K562 (cell line): Measurements from ENCODE around the gene SERTAD2. TPM values are rescaled to one million over a fixed set of nuclear protein-coding genes. Genes with fewer than 3 reads are reported as not detected.

Experiments used
- ATF7 ChIP-seq: fragments of 450-650 bp; IDR thresholded peaks from 2 replicates; pipeline ENCODE4 v1.7.1; 2014; ENCODE audit warnings: mild to moderate bottlenecking, moderate library complexity
- CEBPG ChIP-seq, 3 experiments: fragments of 200-800 bp in 1 of 3; sonication (Bioruptor generic) in 1 of 3; sonication (generic) in 1 of 3; formaldehyde crosslinking in 1 of 3; IDR thresholded peaks in 2 of 3; conservative IDR thresholded peaks in 1 of 3; 2 replicates each; pipeline versions ENCODE4 v1.6.1 to v1.8.0; 2016 to 2022; ENCODE audit warnings: missing compliant biosample characterization in 2 of 3, missing genetic modification characterization in 2 of 3, mild to moderate bottlenecking in 1 of 3, missing genetic modification reagents in 1 of 3
- CTBP1 ChIP-seq: fragments of 450-650 bp; IDR thresholded peaks from 2 replicates; pipeline ENCODE4 v1.6.1; 2016; ENCODE audit warnings: borderline replicate concordance
- CTCFL ChIP-seq: IDR thresholded peaks from 2 replicates; pipeline ENCODE4 v1.6.1; 2011; ENCODE audit warnings: borderline replicate concordance, low read depth, mild to moderate bottlenecking, moderate library complexity, low read length; ENCODE audit not compliant: insufficient read depth, poor library complexity, severe bottlenecking
- E2F6 ChIP-seq, 2 experiments: IDR thresholded peaks; 2 replicates each; pipeline ENCODE4 v1.6.1; 2011; ENCODE audit warnings: borderline replicate concordance in 1 of 2, control low read depth in 1 of 2, low read depth in 1 of 2, low read length in 1 of 2, mild to moderate bottlenecking in 1 of 2, mixed read lengths in 1 of 2, moderate library complexity in 1 of 2; ENCODE audit not compliant: insufficient read depth in 1 of 2, insufficient read length in 1 of 2, poor library complexity in 1 of 2, severe bottlenecking in 1 of 2; ENCODE audit errors: extremely low read depth in 1 of 2
- HMGN3 ChIP-seq: IDR thresholded peaks from 2 replicates; pipeline ENCODE4 v1.6.1; 2011; ENCODE audit warnings: borderline replicate concordance, low read depth, mild to moderate bottlenecking, mixed read lengths, low read length; ENCODE audit not compliant: insufficient read length; ENCODE audit errors: extremely low read depth
- ILK ChIP-seq: fragments of 450-650 bp; IDR thresholded peaks from 2 replicates; pipeline ENCODE4 v1.6.1; 2016; ENCODE audit warnings: missing genetic modification characterization, low read depth, mild to moderate bottlenecking, missing compliant biosample characterization, moderate library complexity, borderline replicate concordance
- KLF13 ChIP-seq: fragments of 450-650 bp; IDR thresholded peaks from 2 replicates; pipeline ENCODE4 v1.6.1; 2016; ENCODE audit warnings: missing genetic modification characterization, low read depth, mild to moderate bottlenecking, missing compliant biosample characterization, moderate library complexity, borderline replicate concordance
- MITF ChIP-seq: IDR thresholded peaks from 2 replicates; pipeline ENCODE4 v1.6.1; 2014; ENCODE audit warnings: antibody characterized with exemption
- MLX ChIP-seq, 2 experiments: fragments of 450-650 bp in 1 of 2; sonication (generic) in 1 of 2; formaldehyde crosslinking; conservative IDR thresholded peaks; 2 replicates each; pipeline versions ENCODE4 v1.4.0 to v1.8.1; 2020 to 2022; ENCODE audit warnings: mild to moderate bottlenecking in 1 of 2, missing genetic modification reagents in 1 of 2
- NCOA1 ChIP-seq: fragments of 450-650 bp; IDR thresholded peaks from 2 replicates; pipeline ENCODE4 v1.6.1; 2016; ENCODE audit warnings: low read depth
- NFYB ChIP-seq: IDR thresholded peaks from 2 replicates; pipeline ENCODE4 v1.6.1; 2011; ENCODE audit warnings: mild to moderate bottlenecking, moderate library complexity; ENCODE audit not compliant: insufficient read length; ENCODE audit errors: extremely low read depth
- NR2C1 ChIP-seq, 2 experiments: fragments of 450-650 bp; IDR thresholded peaks; 2 replicates each; pipeline ENCODE4 v1.6.1; 2017; ENCODE audit warnings: mild to moderate bottlenecking in 2 of 2, antibody characterized with exemption in 1 of 2, inconsistent platforms in 1 of 2, missing compliant biosample characterization in 1 of 2, missing genetic modification characterization in 1 of 2
- POLR2H ChIP-seq: IDR thresholded peaks from 2 replicates; pipeline ENCODE4 v1.6.1; 2016; ENCODE audit warnings: missing genetic modification characterization, low read depth, mild to moderate bottlenecking, control low read depth, missing compliant biosample characterization, moderate library complexity
- SAFB ChIP-seq: fragments of 200-400 bp; formaldehyde crosslinking; IDR thresholded peaks from 2 replicates; pipeline ENCODE4 v1.6.1; 2017; ENCODE audit warnings: low read depth, low read length, borderline replicate concordance
- ZNF75A ChIP-seq: fragments of 450-650 bp; formaldehyde crosslinking; IDR thresholded peaks from 2 replicates; pipeline ENCODE4 v1.4.0; 2020; ENCODE audit warnings: mild to moderate bottlenecking
- polyA plus RNA-seq, 8 experiments: library from polyadenylated mRNA; depleted of rRNA in 4 of 8; stranded (reverse) in 5 of 8; unstranded in 3 of 8; fragments of >200 nt; fragmentation: Nextera tagmentation in 2 of 8; fragmentation: Illumina TruSeq in 1 of 8; extraction: Ambion mirVana in 2 of 8; extraction: Trizol in 1 of 8; gene quantifications; 2 replicates each; pipeline versions ENCODE4 v1.2.1 to v1.2.3, GENCODE V29; 2011 to 2014; ENCODE audit warnings: inconsistent platforms in 1 of 8, missing spikeins in 1 of 8
- total RNA-seq, 7 experiments: library from RNA; depleted of rRNA in 6 of 7; stranded (reverse); fragments of >200 nt in 6 of 7; fragmentation: Illumina TruSeq in 2 of 7; extraction: Trizol in 2 of 7; gene quantifications; 2 replicates each; pipeline versions ENCODE4 v1.2.1 to v1.2.3, GENCODE V29; 2011 to 2021; ENCODE audit warnings: low replicate concordance in 1 of 7

Gene SERTAD2
- total and polyA plus RNA-seq, 9 of the 15 experiments (the other 6 are each of a cell fraction or from before 2014, with no cell fraction given) = 3.0 to 12.5 (median 6.1) TPM

- TF ChIP-seq E2F6 (IDR thresholded peaks at IDR 0.05; ENCODE audit: borderline replicate concordance in 1 of 2, extremely low read depth in 1 of 2, insufficient read depth in 1 of 2, insufficient read length in 1 of 2, low read depth in 1 of 2, low read length in 1 of 2, poor library complexity in 1 of 2, severe bottlenecking in 1 of 2) (no peak), SAFB (no peak), HMGN3 (no peak), ZNF75A (CRISPR knock-in tag) (no peak), MITF (no peak), NR2C1 (IDR thresholded peaks at IDR 0.05) (no peak), NR2C1 (tag; IDR thresholded peaks at IDR 0.05) (no peak), POLR2H (tag) (no peak), KLF13 (tag) (no peak), MLX (CRISPR knock-in tag; conservative IDR thresholded peaks at IDR 0.05) (no peak), NCOA1 (no peak), ATF7 (no peak), NFYB (no peak), CEBPG (CRISPR knock-in tag; IDR thresholded peaks at IDR 0.05) (no peak), CEBPG (tag; conservative IDR thresholded peaks at IDR 0.05 in 1 of 2, IDR thresholded peaks at IDR 0.05 in 1 of 2) (peak; percentile 54 to 80; a peak in 3 of 4 replicates), ILK (tag) (no peak), CTBP1 (0 out of 2 replicates have a peak, but pooled peaks have one; percentile 17), CTCFL (no peak)
Measured at GRCh38 chr2:64678771-64679590, 25.3 kb upstream of the SERTAD2 start (continued).
